Measurements from ENCODE around the gene AUNIP. TPM values are rescaled to one million over a fixed set of nuclear protein-coding genes. Genes with fewer than 3 reads are reported as not detected.

AUNIP gene
- total RNA-seq, 1 experiment from 2014 or later, result 12.1 TPM

Small RNA genes lying within 50 kb of the gene (microRNA-seq; reads per million reads assigned to microRNA genes)
- not detected for gene MIR3917 (ENCODE audit: borderline number of aligned reads)

Other genes with a start within 250 kb of the AUNIP start
- 1.2 TPM for gene MAN1C1, start 242.7 kb downstream of the AUNIP start, total RNA-seq (2021; ENCODE audit: unreplicated experiment)
- 85.1 TPM for gene SELENON, start 59.3 kb downstream of the AUNIP start, total RNA-seq (2021; ENCODE audit: unreplicated experiment)
- 35.8 TPM for gene MTFR1L, start 39.5 kb downstream of the AUNIP start, total RNA-seq (2021; ENCODE audit: unreplicated experiment)
- gene PAQR7, start 16.3 kb upstream of the AUNIP start, total RNA-seq (2021; ENCODE audit: unreplicated experiment), result 13.1 TPM
- gene STMN1, start 47.0 kb upstream of the AUNIP start, total RNA-seq (2021; ENCODE audit: unreplicated experiment), result 368 TPM
- gene PAFAH2, start 138.6 kb upstream of the AUNIP start, total RNA-seq (2021; ENCODE audit: unreplicated experiment), result 13.0 TPM
- 0.15 TPM for gene EXTL1, start 162.3 kb upstream of the AUNIP start, total RNA-seq (2021; ENCODE audit: unreplicated experiment)
- not detected for gene SLC30A2, start 186.7 kb upstream of the AUNIP start, total RNA-seq (2021; ENCODE audit: unreplicated experiment)
- gene TRIM63, start 208.2 kb upstream of the AUNIP start, total RNA-seq (2021; ENCODE audit: unreplicated experiment), result not detected

Measured in HCT116 (cell line).